ENCODE data around the gene ORC6. TPM values are rescaled to one million over a fixed set of nuclear protein-coding genes. Genes with fewer than 3 reads are reported as not detected.

Gene ORC6
- total RNA-seq = 8.0 and 13.2 TPM in 2 replicates

GRCh38 chr16:46689365-46690280 is at the start of gene ORC6:
Gene ORC6, plus strand, starts transcription at chr16:46689659. Its CDS starts 47 bp downstream, at chr16:46689706.
- Mint-ChIP-seq H3K9me3 (no peaks in the 10 kb centered on the region), H3K4me1 (peaks cover 32% of the 10 kb centered on the region), H3K4me3 (no peak within 1 kb of the TSS), H3K27ac (no peak within 1 kb of the TSS), H3K36me3 (ENCODE audit: low read depth) (peaks cover 1% of the 10 kb centered on the region), H3K27me3 (no peaks in the 10 kb centered on the region)
- ChIA-PET CTCF (interaction anchor here (0.6 to 0.7 kb wide), 2 partner anchors 54 to 135 kb away, joined by 3 read pairs; no protein-coding TSS in a partner anchor), POLR2A (interaction anchor here (0.9 to 4.4 kb wide), 2 partner anchors 12 to 99 kb away, joined by 3 to 20 read pairs; no protein-coding TSS in a partner anchor)
- intact Hi-C loops (cut with micrococcal nuclease) = loop anchor here (1.0 to 10.0 kb wide), 13 partner anchors 16 to 775 kb away; partner anchors contain the start of genes C16orf87, DNAJA2, GPT2 and ITFG1
- DNase-seq (peak; percentile 91), ATAC-seq (ENCODE audit: low read depth) (peak; percentile 75)
- TF ChIP-seq CTCF (IDR thresholded peaks at IDR 0.05) = no peak

GRCh38 chr16:46648656-46649055 is 40.8 kb upstream of the ORC6 start:
- no peak for TF ChIP-seq CTCF (IDR thresholded peaks at IDR 0.05)
- ChIA-PET CTCF (no interaction called here), POLR2A (no interaction called here)
- intact Hi-C loops (cut with micrococcal nuclease) = no loop called here
- peaks cover 13% of the 10 kb centered on the region for H3K9me3 Mint-ChIP-seq
- DNase-seq (no peak), ATAC-seq (ENCODE audit: low read depth) (no peak)
- no peak overlapping the region for H3K4me3 Mint-ChIP-seq
- no peaks in the 10 kb centered on the region for H3K27me3 Mint-ChIP-seq
- H3K4me1 Mint-ChIP-seq = no peaks in the 10 kb centered on the region
- H3K27ac Mint-ChIP-seq = no peak overlapping the region
- H3K36me3 Mint-ChIP-seq (ENCODE audit: low read depth) = peaks cover 15% of the 10 kb centered on the region

GRCh38 chr16:46649588-46650253 is 39.7 kb upstream of the ORC6 start:
- intact Hi-C loops (cut with micrococcal nuclease) = no loop called here
- ChIA-PET POLR2A (no interaction called here), CTCF (no interaction called here)
- Mint-ChIP-seq H3K9me3 (peaks cover 5% of the 10 kb centered on the region), H3K4me1 (no peaks in the 10 kb centered on the region), H3K27ac (no peak overlapping the region), H3K27me3 (no peaks in the 10 kb centered on the region), H3K36me3 (ENCODE audit: low read depth) (peaks cover 10% of the 10 kb centered on the region), H3K4me3 (no peak overlapping the region)
- ATAC-seq (ENCODE audit: low read depth) = no peak
- TF ChIP-seq CTCF (IDR thresholded peaks at IDR 0.05) = no peak
- no peak for DNase-seq

GRCh38 chr16:46650254-46650623 is 39.2 kb upstream of the ORC6 start:
- DNase-seq (no peak), ATAC-seq (ENCODE audit: low read depth) (no peak)
- H3K36me3 Mint-ChIP-seq (ENCODE audit: low read depth) = peaks cover 8% of the 10 kb centered on the region
- no peaks in the 10 kb centered on the region for H3K4me1 Mint-ChIP-seq
- TF ChIP-seq CTCF (IDR thresholded peaks at IDR 0.05) = no peak
- no peak overlapping the region for H3K27ac Mint-ChIP-seq
- H3K4me3 Mint-ChIP-seq = no peak overlapping the region
- H3K27me3 Mint-ChIP-seq = no peaks in the 10 kb centered on the region
- ChIA-PET CTCF (no interaction called here), POLR2A (no interaction called here)
- H3K9me3 Mint-ChIP-seq = no peaks in the 10 kb centered on the region
- intact Hi-C loops (cut with micrococcal nuclease) = no loop called here

GRCh38 chr16:46651305-46651704 is 38.2 kb upstream of the ORC6 start:
- no peak for DNase-seq
- H3K9me3 Mint-ChIP-seq = no peaks in the 10 kb centered on the region
- no peak for TF ChIP-seq CTCF (IDR thresholded peaks at IDR 0.05)
- no peak overlapping the region for H3K27ac Mint-ChIP-seq
- ATAC-seq (ENCODE audit: low read depth) = no peak
- H3K36me3 Mint-ChIP-seq (ENCODE audit: low read depth) = peaks cover 11% of the 10 kb centered on the region
- ChIA-PET CTCF (no interaction called here), POLR2A (no interaction called here)
- no peaks in the 10 kb centered on the region for H3K4me1 Mint-ChIP-seq
- H3K27me3 Mint-ChIP-seq = no peaks in the 10 kb centered on the region
- intact Hi-C loops (cut with micrococcal nuclease) = no loop called here
- H3K4me3 Mint-ChIP-seq = no peak overlapping the region
